Kidney (tissue), 14 donors: ENCODE measurements around the gene ZCCHC8. TPM values are rescaled to one million over a fixed set of nuclear protein-coding genes. Genes with fewer than 3 reads are reported as not detected.

Experiments
- DNase-seq, 5 donors: peaks; one replicate each; pipeline ENCODE4 v3.0.0-alpha.2; 2013 to 2020
- FAIRE-seq: peaks from 2 replicates; lab custom pipeline; 2012; peaks lifted over from hg19 to GRCh38; lab: Jason Lieb, UNC
- H3K27ac ChIP-seq, 2 donors: one replicate each; pipeline ENCODE4 v1.7.0; 2013; ENCODE audit warnings: low read depth in 2 of 2, low read length in 2 of 2, inconsistent platforms in 1 of 2
- H3K27me3 ChIP-seq: one replicate; pipeline ENCODE4 v1.7.1; 2013; ENCODE audit warnings: low read length, inconsistent platforms; ENCODE audit not compliant: control insufficient read depth, insufficient read depth
- H3K36me3 ChIP-seq, 3 donors: one replicate each; pipeline versions ENCODE4 v1.7.0 to v1.7.1; 2013; ENCODE audit warnings: low read length in 3 of 3, control low read depth in 1 of 3, inconsistent platforms in 1 of 3; ENCODE audit not compliant: insufficient read depth in 3 of 3, control insufficient read depth in 2 of 3
- H3K4me1 ChIP-seq, 3 donors: one replicate each; pipeline versions ENCODE4 v1.7.0 to v1.7.1; 2013; ENCODE audit warnings: low read length in 3 of 3, inconsistent platforms in 1 of 3, low read depth in 1 of 3; ENCODE audit not compliant: control insufficient read depth in 2 of 3, insufficient read depth in 2 of 3
- H3K4me3 ChIP-seq, 3 donors: one replicate each; pipeline versions ENCODE4 v1.7.0 to v1.8.1; 2013; ENCODE audit warnings: low read length in 3 of 3, control low read depth in 1 of 3, inconsistent platforms in 1 of 3
- H3K9ac ChIP-seq, 3 donors: one replicate each; pipeline versions ENCODE4 v1.7.0 to v1.7.1; 2013; ENCODE audit warnings: low read length in 3 of 3, control low read depth in 1 of 3, inconsistent platforms in 1 of 3
- H3K9me3 ChIP-seq, 3 donors: one replicate each; pipeline versions ENCODE4 v1.7.0 to v1.7.1; 2013; ENCODE audit warnings: low read length in 3 of 3, control low read depth in 1 of 3, inconsistent platforms in 1 of 3; ENCODE audit not compliant: control insufficient read depth in 2 of 3, insufficient read depth in 1 of 3
- intact Hi-C: fragments of 100-400 bp; cut with DNase I; formaldehyde crosslinking; loops from one replicate; pipeline ENCODE4 v1.11.1; 2022
- polyA plus RNA-seq: library from polyadenylated mRNA; stranded (reverse); fragments of 350-450 nt; fragmentation: Illumina TruSeq; extraction: RNeasy Lipid Tissue Mini Kit (QIAGEN cat#74804); gene quantifications from one replicate; pipeline ENCODE4 v1.2.3, GENCODE V29; 2014; ENCODE audit warnings: low read depth, low replicate concordance; ENCODE audit not compliant: insufficient read depth
- total RNA-seq: library from RNA; stranded (reverse); fragmentation: NEBNext Ultra II Directional; extraction: Animal tissue kit (Norgen Biotek cat#: 25700); gene quantifications from one replicate; pipeline ENCODE4 v1.2.1, GENCODE V29; 2021
- TF ChIP-seq, protein P1 (sequence below): IDR thresholded peaks from 3 replicates; pipeline ENCODE4 v1.5.1; 2012; ENCODE audit warnings: mild to moderate bottlenecking, moderate library complexity, borderline replicate concordance; ENCODE audit not compliant: insufficient read depth; ENCODE audit errors: extremely low read depth
- donor health status: control.
- donor health status: control.
- donor health status: control.
- donor health status: control.
- donor health status: control.
- donor health status: DM: yes; HTN: yes; CAD: no.
- donor health status: Normal renal cell carcinoma (clear cell type).

ZCCHC8 gene
- total and polyA plus RNA-seq, 2 donors from 2014 or later, result 10.9 to 25.8 TPM

DNA sequence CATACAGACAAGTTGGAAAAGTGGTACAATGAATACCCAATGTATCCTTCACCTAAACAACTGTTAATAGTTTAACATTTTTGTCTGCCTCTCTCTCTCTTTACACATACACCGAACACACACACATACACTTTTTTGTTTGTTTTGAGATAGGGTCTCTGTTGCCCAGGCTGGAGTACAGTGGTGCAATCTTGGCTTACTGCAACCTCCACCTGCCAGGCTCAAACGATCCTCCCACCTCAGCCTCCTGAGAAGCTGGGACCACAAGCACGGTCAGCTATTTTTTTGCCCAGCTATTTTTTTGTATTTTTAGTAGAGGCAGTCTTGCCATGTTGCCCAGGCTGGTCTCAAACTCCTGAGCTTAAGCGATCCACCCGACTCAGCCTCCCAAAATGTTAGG, 16.8 kb downstream of the ZCCHC8 start:
- Histone ChIP-seq H3K27me3 (no peaks in the 10 kb centered on the region), H3K9me3 (no peaks in the 10 kb centered on the region), H3K36me3 (peaks cover 9 to 41% (median 20%) of the 10 kb centered on the region in 3 donors), H3K9ac (no peak overlapping the region), H3K4me3 (no peak overlapping the region), H3K27ac (no peak overlapping the region), H3K4me1 (no peaks in the 10 kb centered on the region)
- no peak for DNase-seq
- TF ChIP-seq, protein P1, sequence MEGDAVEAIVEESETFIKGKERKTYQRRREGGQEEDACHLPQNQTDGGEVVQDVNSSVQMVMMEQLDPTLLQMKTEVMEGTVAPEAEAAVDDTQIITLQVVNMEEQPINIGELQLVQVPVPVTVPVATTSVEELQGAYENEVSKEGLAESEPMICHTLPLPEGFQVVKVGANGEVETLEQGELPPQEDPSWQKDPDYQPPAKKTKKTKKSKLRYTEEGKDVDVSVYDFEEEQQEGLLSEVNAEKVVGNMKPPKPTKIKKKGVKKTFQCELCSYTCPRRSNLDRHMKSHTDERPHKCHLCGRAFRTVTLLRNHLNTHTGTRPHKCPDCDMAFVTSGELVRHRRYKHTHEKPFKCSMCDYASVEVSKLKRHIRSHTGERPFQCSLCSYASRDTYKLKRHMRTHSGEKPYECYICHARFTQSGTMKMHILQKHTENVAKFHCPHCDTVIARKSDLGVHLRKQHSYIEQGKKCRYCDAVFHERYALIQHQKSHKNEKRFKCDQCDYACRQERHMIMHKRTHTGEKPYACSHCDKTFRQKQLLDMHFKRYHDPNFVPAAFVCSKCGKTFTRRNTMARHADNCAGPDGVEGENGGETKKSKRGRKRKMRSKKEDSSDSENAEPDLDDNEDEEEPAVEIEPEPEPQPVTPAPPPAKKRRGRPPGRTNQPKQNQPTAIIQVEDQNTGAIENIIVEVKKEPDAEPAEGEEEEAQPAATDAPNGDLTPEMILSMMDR, result no peak
- no peak for FAIRE-seq
- intact Hi-C loops, result no loop called here

DNA sequence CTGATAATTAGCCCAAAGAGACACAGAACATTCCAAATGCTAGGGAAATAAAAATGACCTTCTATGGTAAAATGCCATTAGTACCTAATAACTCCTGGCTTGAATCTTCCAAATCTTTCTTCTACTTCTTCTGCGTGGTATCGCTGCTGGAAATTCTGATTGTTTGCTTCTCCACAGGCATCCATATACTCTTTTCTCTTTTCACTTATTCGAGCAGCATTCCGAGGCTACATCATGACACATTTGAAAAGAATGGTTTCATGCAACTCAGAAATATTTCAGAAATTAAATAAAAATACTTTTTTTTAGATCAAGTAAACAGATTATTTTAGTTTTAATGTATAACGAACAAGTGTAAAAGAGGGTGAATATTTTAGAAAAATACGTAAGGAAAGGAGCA, 18.9 kb downstream of the ZCCHC8 start:
- FAIRE-seq (no peak), DNase-seq (no peak)
- Histone ChIP-seq H3K4me1 (no peaks in the 10 kb centered on the region), H3K36me3 (peaks cover 11 to 50% (median 25%) of the 10 kb centered on the region in 3 donors), H3K9ac (no peak overlapping the region), H3K9me3 (no peaks in the 10 kb centered on the region), H3K4me3 (no peak overlapping the region), H3K27ac (no peak overlapping the region), H3K27me3 (no peaks in the 10 kb centered on the region)
- TF ChIP-seq, protein P1, result no peak
- intact Hi-C loops, result no loop called here

DNA sequence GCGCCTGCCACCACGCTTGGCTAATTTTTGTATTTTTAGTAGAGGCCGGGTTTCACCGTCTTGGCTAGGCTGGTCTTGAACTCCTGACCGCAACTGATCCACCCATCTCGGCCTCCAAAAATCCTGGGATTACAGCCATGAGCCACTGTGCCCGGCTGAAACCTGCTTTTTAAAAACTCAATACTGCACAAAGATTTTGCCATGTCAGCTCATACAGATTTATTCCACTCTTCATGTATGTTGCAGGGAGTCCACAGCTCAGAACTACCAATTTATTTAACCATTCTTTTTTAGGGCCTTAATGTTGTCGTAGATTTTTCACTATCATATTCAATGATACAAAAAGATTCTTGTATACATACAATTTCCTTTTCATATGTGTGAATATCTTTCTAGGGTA, 20.0 kb downstream of the ZCCHC8 start:
- no peak for FAIRE-seq

More for the DNA sequence above, 20.0 kb downstream of the ZCCHC8 start:
- Histone ChIP-seq H3K9me3 (no peaks in the 10 kb centered on the region), H3K27ac (no peak overlapping the region), H3K4me3 (no peak overlapping the region), H3K4me1 (no peaks in the 10 kb centered on the region), H3K9ac (no peak overlapping the region), H3K36me3 (peaks cover 10 to 56% (median 27%) of the 10 kb centered on the region in 3 donors), H3K27me3 (no peaks in the 10 kb centered on the region)
- DNase-seq, result no peak
- TF ChIP-seq, protein P1, result no peak
- intact Hi-C loops, result no loop called here
